Measurements from ENCODE around the gene APOC4. TPM values are rescaled to one million over a fixed set of nuclear protein-coding genes. Genes with fewer than 3 reads are reported as not detected.

Gene APOC4
- total RNA-seq (not detected), polyA plus RNA-seq (not detected)

- 88 to 89% methylated on average over 14 of the region's 14 CpGs for WGBS, 2 donors
- Histone ChIP-seq H3K36me3 (no peaks in the 10 kb centered on the region), H3K4me1 (no peaks in the 10 kb centered on the region), H3K27me3 (no peaks in the 10 kb centered on the region), H3K9me3 (no peaks in the 10 kb centered on the region), H3K4me3 (no peak within 1 kb of the TSS), H3K27ac (no peak within 1 kb of the TSS)
- DNase-seq: no peak
- intact Hi-C loops (cut with DNase I): no loop called here
- no peak for TF ChIP-seq POLR2AphosphoS5 (IDR thresholded peaks at IDR 0.05)
- TF ChIP-seq CTCF (IDR thresholded peaks at IDR 0.05): no peak
- TF ChIP-seq EP300 (IDR thresholded peaks at IDR 0.05): no peak
- TF ChIP-seq POLR2A (IDR thresholded peaks at IDR 0.05): no peak
These were observed at the start of gene APOC4 for GRCh38 chr19:44942067-44942571. APOC4 (plus strand) TSS chr19:44942237; CDS start chr19:44942278, 41 bp downstream.

GRCh38 chr19:44892932-44893331, 49.1 kb upstream of the APOC4 start:
- DNase-seq: no peak
- TF ChIP-seq POLR2A (IDR thresholded peaks at IDR 0.05) (no peak), EP300 (IDR thresholded peaks at IDR 0.05) (no peak), CTCF (IDR thresholded peaks at IDR 0.05) (no peak), POLR2AphosphoS5 (IDR thresholded peaks at IDR 0.05) (no peak)
- no peak overlapping the region for H3K4me3 ChIP-seq
- peaks cover 0 to 26% (median 24%) of the 10 kb centered on the region in 4 donors for H3K4me1 ChIP-seq
- H3K9me3 ChIP-seq: no peaks in the 10 kb centered on the region
- H3K36me3 ChIP-seq: peaks cover 35 to 64% (median 46%) of the 10 kb centered on the region in 4 donors
- H3K27ac ChIP-seq: no peak overlapping the region
- 90 to 93% methylated on average over 7 of the region's 7 CpGs for WGBS, 2 donors
- H3K27me3 ChIP-seq: no peaks in the 10 kb centered on the region
- intact Hi-C loops (cut with DNase I): loop anchor here (5.0 kb wide), 1 partner anchor 359 kb away; the partner anchor contains the start of gene MARK4

- peaks cover 0 to 26% (median 24%) of the 10 kb centered on the region in 4 donors for H3K4me1 ChIP-seq
- intact Hi-C loops (cut with DNase I): loop anchor here (5.0 kb wide), 1 partner anchor 359 kb away; the partner anchor contains the start of gene MARK4
- H3K27me3 ChIP-seq: no peaks in the 10 kb centered on the region
- H3K27ac ChIP-seq: no peak overlapping the region
- no peak for TF ChIP-seq POLR2A (IDR thresholded peaks at IDR 0.05)
- no peak for TF ChIP-seq POLR2AphosphoS5 (IDR thresholded peaks at IDR 0.05)
- TF ChIP-seq EP300 (IDR thresholded peaks at IDR 0.05): no peak
- TF ChIP-seq CTCF (IDR thresholded peaks at IDR 0.05): no peak
- WGBS, 2 donors: 94 to 95% methylated on average over 18 of the region's 18 CpGs
- no peaks in the 10 kb centered on the region for H3K9me3 ChIP-seq
- H3K36me3 ChIP-seq: peaks cover 35 to 64% (median 46%) of the 10 kb centered on the region in 4 donors
- no peak overlapping the region for H3K4me3 ChIP-seq
- DNase-seq: no peak
These were observed 48.5 kb upstream of the APOC4 start for GRCh38 chr19:44893332-44894051.

- 95 to 97% methylated on average over 6 of the region's 6 CpGs for WGBS, 2 donors
- intact Hi-C loops (cut with DNase I): loop anchor here (5.0 kb wide), 1 partner anchor 358 kb away; the partner anchor contains the start of gene MARK4
These were observed 48.0 kb upstream of the APOC4 start for GRCh38 chr19:44894052-44894400.

More at GRCh38 chr19:44894052-44894400, 48.0 kb upstream of the APOC4 start:
- Histone ChIP-seq H3K27ac (no peak overlapping the region), H3K4me3 (no peak overlapping the region), H3K9me3 (no peaks in the 10 kb centered on the region), H3K4me1 (peaks cover 0 to 26% (median 24%) of the 10 kb centered on the region in 4 donors), H3K36me3 (peaks cover 35 to 63% (median 45%) of the 10 kb centered on the region in 4 donors), H3K27me3 (no peaks in the 10 kb centered on the region)
- DNase-seq: no peak
- TF ChIP-seq EP300 (IDR thresholded peaks at IDR 0.05): no peak
- no peak for TF ChIP-seq POLR2A (IDR thresholded peaks at IDR 0.05)
- TF ChIP-seq POLR2AphosphoS5 (IDR thresholded peaks at IDR 0.05): no peak
- TF ChIP-seq CTCF (IDR thresholded peaks at IDR 0.05): no peak
